NT2/D1 (cell line): ENCODE data around the gene TOM1L1.

Source experiments
- SUZ12 ChIP-seq: IDR thresholded peaks from 2 replicates; pipeline ENCODE4 v1.6.1; 2011; ENCODE audit not compliant: insufficient read length, insufficient read depth; ENCODE audit errors: extremely low read depth
- YY1 ChIP-seq: IDR thresholded peaks from 2 replicates; pipeline ENCODE4 v1.6.1; 2011; ENCODE audit not compliant: insufficient read length, insufficient read depth
- ZNF274 ChIP-seq: IDR thresholded peaks from 2 replicates; pipeline ENCODE4 v1.6.1; 2011; ENCODE audit warnings: mild to moderate bottlenecking, low read depth, low read length

GRCh38 chr17:54861471-54861983 lies 39.1 kb upstream of the TOM1L1 start:
- no peak for TF ChIP-seq YY1
- no peak for TF ChIP-seq ZNF274
- no peak for TF ChIP-seq SUZ12
